ENCODE data around the gene RPS6KA1. TPM values are rescaled to one million over a fixed set of nuclear protein-coding genes. Genes with fewer than 3 reads are reported as not detected.
A peak's percentile ranks its signal among the peaks of the same experiment; 100 is the strongest.

Gene RPS6KA1
- total RNA-seq (2014; rRNA removed; shearing (Covaris generic); ENCODE audit: low replicate concordance), result 85.3 and 106 TPM in 2 replicates

GRCh38 chr1:26529655-26530409, at the start of gene RPS6KA1:
TSS of gene RPS6KA1 (plus strand) at chr1:26529761. CDS start at chr1:26529921, 160 bp downstream.
- Histone ChIP-seq H3K9ac (ENCODE audit: low read length) (peak within 1 kb of the TSS; percentile 76), H3K4me1 (ENCODE audit: low read length) (peaks cover 23% of the 10 kb centered on the region), H4K20me1 (ENCODE audit: insufficient read depth, low read depth, low read length) (peaks cover 19% of the 10 kb centered on the region; the same call in 1 of the 2 replicates), H3K27ac (ENCODE audit: low read length) (no peak within 1 kb of the TSS), H3K36me3 (ENCODE audit: insufficient read depth, low read length) (no peaks in the 10 kb centered on the region), H3K4me2 (ENCODE audit: low read depth, low read length, poor library complexity, severe bottlenecking) (peak within 1 kb of the TSS; percentile 84), H3K4me3 (ENCODE audit: low read length) (peak within 1 kb of the TSS; percentile 75), H3K27me3 (ENCODE audit: low read length) (no peaks in the 10 kb centered on the region), H3K79me2 (ENCODE audit: low read length) (no peaks in the 10 kb centered on the region), H2AFZ (ENCODE audit: low read length) (peak within 1 kb of the TSS; percentile 93), H3K9me2 (replicated peaks; ENCODE audit: insufficient read depth, low read length) (no peaks in the 10 kb centered on the region), H3K9me3 (ENCODE audit: low read length) (no peaks in the 10 kb centered on the region)
- peak; percentile 84 for DNase-seq

GRCh38 chr1:26482921-26483320, 46.6 kb upstream of the RPS6KA1 start:
- Histone ChIP-seq H3K36me3 (ENCODE audit: insufficient read depth, low read length) (0 out of 2 replicates have a peak, but pooled peaks cover 4% of the 10 kb centered on the region), H3K79me2 (ENCODE audit: low read length) (no peaks in the 10 kb centered on the region), H3K27me3 (ENCODE audit: low read length) (no peaks in the 10 kb centered on the region), H4K20me1 (ENCODE audit: insufficient read depth, low read depth, low read length) (no peaks in the 10 kb centered on the region), H3K4me1 (ENCODE audit: low read length) (no peaks in the 10 kb centered on the region), H3K4me3 (ENCODE audit: low read length) (no peak overlapping the region), H3K4me2 (ENCODE audit: low read depth, low read length, poor library complexity, severe bottlenecking) (no peak overlapping the region), H3K9ac (ENCODE audit: low read length) (no peak overlapping the region), H2AFZ (ENCODE audit: low read length) (no peak overlapping the region), H3K9me2 (replicated peaks; ENCODE audit: insufficient read depth, low read length) (no peaks in the 10 kb centered on the region), H3K9me3 (ENCODE audit: low read length) (no peaks in the 10 kb centered on the region), H3K27ac (ENCODE audit: low read length) (no peak overlapping the region)
- no peak for DNase-seq

DNA sequence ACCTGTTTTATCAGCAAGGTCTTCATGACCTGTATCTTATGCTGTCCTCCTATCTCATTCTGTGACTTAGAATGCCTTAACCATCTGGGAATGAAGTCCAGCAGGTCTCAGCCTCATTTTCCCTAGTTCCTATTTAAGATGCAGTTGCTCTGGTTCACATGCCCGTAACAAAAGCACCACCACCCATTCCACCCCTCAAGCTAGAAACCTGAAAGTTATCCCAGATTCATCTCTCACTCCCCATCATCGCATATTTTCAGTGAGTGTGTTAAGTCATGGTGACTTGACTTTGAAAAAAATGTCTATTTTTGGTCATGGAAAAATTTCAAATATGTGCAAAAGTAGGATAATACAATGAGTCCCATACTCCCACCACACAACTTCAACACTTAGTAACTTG, 45.6 kb upstream of the RPS6KA1 start:
- Histone ChIP-seq H3K79me2 (ENCODE audit: low read length) (no peaks in the 10 kb centered on the region), H2AFZ (ENCODE audit: low read length) (no peak overlapping the region)

DNA sequence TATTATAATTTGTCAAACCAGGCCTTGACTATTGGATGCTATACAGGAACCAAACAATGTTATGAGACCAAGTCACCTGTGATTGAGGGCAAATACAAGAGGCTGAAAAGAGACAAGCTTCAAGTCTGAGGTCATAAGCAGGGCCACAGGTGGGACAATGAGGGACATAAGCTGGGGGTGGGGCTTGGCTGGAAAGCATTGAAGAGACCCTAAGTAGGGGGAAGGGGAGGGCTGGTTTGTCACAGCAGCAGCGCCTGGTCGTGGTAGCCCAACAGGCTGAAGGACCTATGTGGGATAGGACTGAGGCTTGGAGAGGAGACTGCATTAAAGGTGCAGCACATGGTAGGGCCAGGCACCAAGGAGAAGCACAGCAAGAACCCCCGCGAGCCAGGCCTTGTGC, 39.4 kb upstream of the RPS6KA1 start:
- Histone ChIP-seq H4K20me1 (ENCODE audit: insufficient read depth, low read depth, low read length) (no peaks in the 10 kb centered on the region), H3K27me3 (ENCODE audit: low read length) (no peaks in the 10 kb centered on the region), H3K4me2 (ENCODE audit: low read depth, low read length, poor library complexity, severe bottlenecking) (no peak overlapping the region), H3K36me3 (ENCODE audit: insufficient read depth, low read length) (no peaks in the 10 kb centered on the region), H3K27ac (ENCODE audit: low read length) (no peak overlapping the region), H3K4me1 (ENCODE audit: low read length) (no peaks in the 10 kb centered on the region), H3K4me3 (ENCODE audit: low read length) (no peak overlapping the region), H3K79me2 (ENCODE audit: low read length) (no peaks in the 10 kb centered on the region), H3K9me2 (replicated peaks; ENCODE audit: insufficient read depth, low read length) (no peaks in the 10 kb centered on the region), H3K9me3 (ENCODE audit: low read length) (no peaks in the 10 kb centered on the region), H2AFZ (ENCODE audit: low read length) (no peak overlapping the region), H3K9ac (ENCODE audit: low read length) (no peak overlapping the region)
- no peak for DNase-seq

More for the DNA sequence above, 45.6 kb upstream of the RPS6KA1 start:
- Histone ChIP-seq H3K9ac (ENCODE audit: low read length) (no peak overlapping the region), H4K20me1 (ENCODE audit: insufficient read depth, low read depth, low read length) (no peaks in the 10 kb centered on the region), H3K9me3 (ENCODE audit: low read length) (no peaks in the 10 kb centered on the region), H3K4me1 (ENCODE audit: low read length) (no peaks in the 10 kb centered on the region), H3K4me2 (ENCODE audit: low read depth, low read length, poor library complexity, severe bottlenecking) (no peak overlapping the region), H3K27me3 (ENCODE audit: low read length) (no peaks in the 10 kb centered on the region), H3K27ac (ENCODE audit: low read length) (no peak overlapping the region), H3K9me2 (replicated peaks; ENCODE audit: insufficient read depth, low read length) (no peaks in the 10 kb centered on the region), H3K36me3 (ENCODE audit: insufficient read depth, low read length) (0 out of 2 replicates have a peak, but pooled peaks cover 2% of the 10 kb centered on the region), H3K4me3 (ENCODE audit: low read length) (no peak overlapping the region)
- DNase-seq, result no peak

DNA sequence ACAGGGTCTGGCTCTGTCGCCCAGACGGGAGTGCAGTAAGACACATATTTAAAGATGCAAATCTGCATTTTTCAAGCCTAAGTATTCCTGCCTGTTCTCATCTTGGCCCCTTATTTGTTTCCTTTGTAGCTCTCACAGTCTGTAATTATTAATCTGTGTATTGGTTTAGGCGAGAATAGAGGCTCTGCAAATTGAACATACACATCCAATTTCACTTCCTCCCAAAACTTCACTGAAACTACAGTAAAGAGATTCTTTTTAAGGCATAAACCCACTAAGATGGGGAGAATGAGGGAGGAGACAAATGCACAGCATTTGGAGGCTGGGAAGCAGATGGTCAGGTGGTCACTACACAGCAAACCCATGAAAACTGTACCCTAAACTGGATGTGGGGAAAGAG, 36.3 kb upstream of the RPS6KA1 start:
- H4K20me1 ChIP-seq (ENCODE audit: insufficient read depth, low read depth, low read length), result no peaks in the 10 kb centered on the region

GRCh38 chr1:26493938-26494337, 35.6 kb upstream of the RPS6KA1 start:
- H3K27me3 ChIP-seq (ENCODE audit: low read length), result no peaks in the 10 kb centered on the region
- no peak overlapping the region for H2AFZ ChIP-seq (ENCODE audit: low read length)
- no peak for DNase-seq
- no peaks in the 10 kb centered on the region for H3K36me3 ChIP-seq (ENCODE audit: insufficient read depth, low read length)
- no peaks in the 10 kb centered on the region for H3K9me2 ChIP-seq (replicated peaks; ENCODE audit: insufficient read depth, low read length)
- H3K79me2 ChIP-seq (ENCODE audit: low read length), result no peaks in the 10 kb centered on the region
- H3K4me3 ChIP-seq (ENCODE audit: low read length), result no peak overlapping the region
- no peaks in the 10 kb centered on the region for H3K9me3 ChIP-seq (ENCODE audit: low read length)
- H3K4me1 ChIP-seq (ENCODE audit: low read length), result no peaks in the 10 kb centered on the region
- H3K9ac ChIP-seq (ENCODE audit: low read length), result no peak overlapping the region
- H4K20me1 ChIP-seq (ENCODE audit: insufficient read depth, low read depth, low read length), result no peaks in the 10 kb centered on the region
- H3K4me2 ChIP-seq (ENCODE audit: low read depth, low read length, poor library complexity, severe bottlenecking), result no peak overlapping the region
- H3K27ac ChIP-seq (ENCODE audit: low read length), result no peak overlapping the region

More for the DNA sequence above, 36.3 kb upstream of the RPS6KA1 start:
- Histone ChIP-seq H3K4me1 (ENCODE audit: low read length) (no peaks in the 10 kb centered on the region), H3K4me2 (ENCODE audit: low read depth, low read length, poor library complexity, severe bottlenecking) (no peak overlapping the region), H3K9me2 (replicated peaks; ENCODE audit: insufficient read depth, low read length) (no peaks in the 10 kb centered on the region), H3K9ac (ENCODE audit: low read length) (no peak overlapping the region), H3K27ac (ENCODE audit: low read length) (no peak overlapping the region), H3K9me3 (ENCODE audit: low read length) (no peaks in the 10 kb centered on the region), H3K79me2 (ENCODE audit: low read length) (no peaks in the 10 kb centered on the region), H2AFZ (ENCODE audit: low read length) (no peak overlapping the region), H3K36me3 (ENCODE audit: insufficient read depth, low read length) (no peaks in the 10 kb centered on the region), H3K4me3 (ENCODE audit: low read length) (no peak overlapping the region), H3K27me3 (ENCODE audit: low read length) (no peaks in the 10 kb centered on the region)
- DNase-seq, result no peak

DNA sequence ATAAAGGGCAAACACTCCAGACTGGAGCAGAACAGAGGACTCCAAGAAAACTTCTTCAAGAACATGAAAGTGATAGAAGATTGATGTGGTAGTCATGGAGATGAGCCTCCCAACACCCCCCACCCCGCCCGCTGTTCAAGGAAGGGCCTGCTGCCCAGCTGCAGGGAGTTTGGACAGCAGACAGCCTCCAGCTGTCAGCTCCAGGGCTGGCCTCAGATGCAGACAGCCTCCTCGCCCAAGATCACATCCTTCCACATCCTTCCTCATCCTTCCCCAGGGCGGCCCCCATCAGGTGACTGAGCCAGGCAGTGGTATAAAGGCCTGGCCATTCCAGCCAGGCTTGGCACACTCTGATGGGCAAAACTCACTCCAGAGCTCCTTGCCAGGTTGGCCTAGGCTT, 32.7 kb upstream of the RPS6KA1 start:
- Histone ChIP-seq H3K4me3 (ENCODE audit: low read length) (no peak overlapping the region), H2AFZ (ENCODE audit: low read length) (no peak overlapping the region), H3K27me3 (ENCODE audit: low read length) (no peaks in the 10 kb centered on the region), H3K9me3 (ENCODE audit: low read length) (no peaks in the 10 kb centered on the region), H3K4me1 (ENCODE audit: low read length) (peaks cover 18% of the 10 kb centered on the region), H3K79me2 (ENCODE audit: low read length) (no peaks in the 10 kb centered on the region), H3K27ac (ENCODE audit: low read length) (no peak overlapping the region), H3K9me2 (replicated peaks; ENCODE audit: insufficient read depth, low read length) (no peaks in the 10 kb centered on the region), H3K4me2 (ENCODE audit: low read depth, low read length, poor library complexity, severe bottlenecking) (no peak overlapping the region), H3K9ac (ENCODE audit: low read length) (no peak overlapping the region), H4K20me1 (ENCODE audit: insufficient read depth, low read depth, low read length) (no peaks in the 10 kb centered on the region), H3K36me3 (ENCODE audit: insufficient read depth, low read length) (no peaks in the 10 kb centered on the region)
- DNase-seq, result no peak

- no peak overlapping the region for H3K4me3 ChIP-seq (ENCODE audit: low read length)
- H3K9ac ChIP-seq (ENCODE audit: low read length), result no peak overlapping the region
- H3K4me2 ChIP-seq (ENCODE audit: low read depth, low read length, poor library complexity, severe bottlenecking), result no peak overlapping the region
- no peaks in the 10 kb centered on the region for H3K9me3 ChIP-seq (ENCODE audit: low read length)
- H4K20me1 ChIP-seq (ENCODE audit: insufficient read depth, low read depth, low read length), result no peaks in the 10 kb centered on the region
- no peaks in the 10 kb centered on the region for H3K36me3 ChIP-seq (ENCODE audit: insufficient read depth, low read length)
- no peaks in the 10 kb centered on the region for H3K79me2 ChIP-seq (ENCODE audit: low read length)
- no peak overlapping the region for H3K27ac ChIP-seq (ENCODE audit: low read length)
- H2AFZ ChIP-seq (ENCODE audit: low read length), result no peak overlapping the region
- no peaks in the 10 kb centered on the region for H3K27me3 ChIP-seq (ENCODE audit: low read length)
- peaks cover 20% of the 10 kb centered on the region for H3K4me1 ChIP-seq (ENCODE audit: low read length)
- no peak for DNase-seq
- H3K9me2 ChIP-seq (replicated peaks; ENCODE audit: insufficient read depth, low read length), result no peaks in the 10 kb centered on the region
Observed at GRCh38 chr1:26498894-26499293, 30.7 kb upstream of the RPS6KA1 start.
